Neural progenitor cell (in vitro differentiated cells): ENCODE data around the gene CADPS.

ENCODE experiments used
- CTCF ChIP-seq: fragments of 200-600 bp; sonication (generic); IDR thresholded peaks from 2 replicates; pipeline ENCODE4 v1.5.1; 2017; ENCODE audit warnings: antibody characterized with exemption, mild to moderate bottlenecking
- EZH2 ChIP-seq: fragments of 200-600 bp; sonication (generic); IDR thresholded peaks from 2 replicates; pipeline ENCODE4 v1.6.1; 2017; ENCODE audit warnings: antibody characterized with exemption, mild to moderate bottlenecking, moderate library complexity
- EZH2phosphoT487 ChIP-seq: fragments of 200-600 bp; sonication (generic); IDR thresholded peaks from 2 replicates; pipeline ENCODE4 v1.6.1; 2017; ENCODE audit warnings: antibody characterized with exemption

GRCh38 chr3:62562596-62562995, 312.6 kb downstream of the CADPS start:
- no peak for TF ChIP-seq CTCF
- TF ChIP-seq EZH2phosphoT487, result no peak
- no peak for TF ChIP-seq EZH2
